ENCODE results near the gene TMEM169. TPM values are rescaled to one million over a fixed set of nuclear protein-coding genes. Genes with fewer than 3 reads are reported as not detected.

TMEM169 gene
- total and polyA plus RNA-seq, 2 of the 13 experiments (the other 11 are each of a cell fraction or from before 2014, with no cell fraction given) = 1.5 to 4.5 TPM

DNA sequence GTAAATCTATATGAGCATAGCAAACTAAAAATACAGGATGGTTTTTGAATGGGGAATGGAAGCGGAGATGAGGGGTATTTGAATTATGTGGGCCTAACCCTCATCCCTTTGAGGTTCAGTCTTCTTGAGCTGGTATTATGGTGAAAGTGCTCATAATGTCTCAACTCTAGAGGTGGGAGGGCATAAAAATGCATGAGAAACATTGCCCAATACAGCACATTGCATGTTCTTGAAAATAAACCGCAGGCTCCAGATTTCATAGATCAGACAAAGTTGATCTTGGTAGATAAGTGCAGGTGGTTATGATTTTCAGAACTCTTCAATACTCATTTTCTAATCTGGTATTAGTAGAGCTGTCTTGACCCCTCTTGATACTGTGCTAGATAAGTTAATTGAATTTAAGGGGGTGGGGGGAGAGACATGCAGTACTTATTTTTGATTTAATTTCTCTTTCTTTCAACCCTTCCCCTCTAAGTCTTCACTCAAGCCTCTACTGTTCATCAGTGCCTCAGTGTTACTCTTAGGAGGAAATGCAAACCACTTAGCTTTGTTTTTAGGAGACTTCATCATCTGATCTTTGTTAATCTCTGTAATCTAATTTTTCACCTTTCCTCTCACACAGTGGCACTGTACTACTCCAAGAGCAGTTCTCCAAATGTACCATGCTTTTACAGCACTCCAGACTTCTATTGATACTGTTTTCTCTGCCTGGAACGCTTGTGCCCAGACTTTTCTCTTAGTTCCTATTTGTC is 49.6 kb downstream of the TMEM169 start:
- no peak overlapping the region for H3K9ac ChIP-seq (ENCODE audit: insufficient read depth, low read depth, low read length)
- WGBS (ENCODE audit: low lambda C conversion rate) = 99% methylated on average over 3 of the region's 3 CpGs
- H3K79me2 ChIP-seq (ENCODE audit: insufficient read depth, low read length) = peaks cover 4% of the 10 kb centered on the region
- no TSS peak for BruUV-seq (replicated peaks)
- intact Hi-C loops (cut with micrococcal nuclease; ENCODE audit: unreplicated experiment) = no loop called here
- FAIRE-seq (no peak), ATAC-seq (no peak), DNase-seq (ENCODE audit: low spot score) (no peak)
- H3K4me2 ChIP-seq (ENCODE audit: low read depth, low read length) = no peak overlapping the region
- peaks cover 20% of the 10 kb centered on the region for H3K4me1 ChIP-seq (ENCODE audit: insufficient read depth, low read length)
- H3K27ac ChIP-seq (ENCODE audit: extremely low read length, insufficient read depth, low read length) = no peak overlapping the region
- no peaks in the 10 kb centered on the region for H3K9me3 ChIP-seq (ENCODE audit: low read length)
- H4K20me1 ChIP-seq (ENCODE audit: insufficient read depth, low read length) = no peaks in the 10 kb centered on the region; the same call in 1 of the 2 replicates
- in situ Hi-C loops (cut with HindIII; ENCODE audit: extremely low pct_ligation_motif_present, low pct_unique_long_range_greater_than_20kb) = no loop called here
- peaks cover 34 to 88% of the 10 kb centered on the region in 2 experiments for H3K36me3 ChIP-seq (replicated peaks in 1 of 2; ENCODE audit: control insufficient read depth in 1 of 2, insufficient read depth in 2 of 2, low read length in 2 of 2)
- ChIA-PET CTCF (ENCODE audit: low intra/inter-chr PET ratio, low total read pairs) (no interaction called here), POLR2A (interaction anchor here (1.3 kb wide), 1 partner anchor 22 kb away, joined by 4 read pairs; the partner anchor contains the start of gene XRCC5)
- H3K4me3 ChIP-seq (replicated peaks in 1 of 3; ENCODE audit: insufficient read depth in 1 of 3, low read depth in 2 of 3, low read length in 3 of 3) = no peak overlapping the region
- H3K27me3 ChIP-seq (ENCODE audit: control insufficient read depth in 1 of 2, insufficient read depth in 2 of 2, low read length in 2 of 2) = no peaks in the 10 kb centered on the region
- H2AFZ ChIP-seq (ENCODE audit: low read length) = no peak overlapping the region
- no peak for TF ChIP-seq SKIL (CRISPR knock-in tag; IDR thresholded peaks at IDR 0.05; ENCODE audit: borderline replicate concordance)
- no peak for TF ChIP-seq ZNF580 (CRISPR knock-in tag; IDR thresholded peaks at IDR 0.05; ENCODE audit: borderline replicate concordance, low read depth)
- TF ChIP-seq IRF2 (CRISPR knock-in tag; IDR thresholded peaks at IDR 0.05) = no peak
- no peak for TF ChIP-seq POLR2G (IDR thresholded peaks at IDR 0.05; ENCODE audit: low read depth, low read length)
- no peak for TF ChIP-seq ZNF672 (CRISPR knock-in tag; IDR thresholded peaks at IDR 0.05)
- no peak for TF ChIP-seq ZNF354B (CRISPR knock-in tag; IDR thresholded peaks at IDR 0.05)
- TF ChIP-seq NR2F1 (CRISPR knock-in tag; IDR thresholded peaks at IDR 0.05) = no peak
- TF ChIP-seq KDM6A (CRISPR knock-in tag; IDR thresholded peaks at IDR 0.05; ENCODE audit: low read depth) = no peak
- TF ChIP-seq ZKSCAN5 (CRISPR knock-in tag; IDR thresholded peaks at IDR 0.05) = no peak
- no peak for TF ChIP-seq ZNF329 (CRISPR knock-in tag; IDR thresholded peaks at IDR 0.05; ENCODE audit: low read depth)
- TF ChIP-seq ZNF720 (CRISPR knock-in tag; IDR thresholded peaks at IDR 0.05) = no peak
- no peak for TF ChIP-seq CC2D1A (CRISPR knock-in tag; IDR thresholded peaks at IDR 0.05)
- TF ChIP-seq ZFP90 (CRISPR knock-in tag; IDR thresholded peaks at IDR 0.05; ENCODE audit: borderline replicate concordance) = no peak
- no peak for TF ChIP-seq CENPX (CRISPR knock-in tag; IDR thresholded peaks at IDR 0.05)
- no peak for TF ChIP-seq NFRKB (IDR thresholded peaks at IDR 0.05)
- no peak for TF ChIP-seq ZNF558 (CRISPR knock-in tag; IDR thresholded peaks at IDR 0.05; ENCODE audit: borderline replicate concordance)
- no peak for TF ChIP-seq EZH2 (conservative IDR thresholded peaks at IDR 0.05; ENCODE audit: low read depth, low read length)
